Measurements from ENCODE around the gene HSPA14.
"Not testable (repeated sequence)": the region's sequence is repeated elsewhere in the genome, so short reads cannot be mapped to it uniquely, and the experiment has no call there.

HSPA14 gene

GRCh38 chr10:14884082-14884481, 46.0 kb downstream of the HSPA14 start:
- DNase-seq = no peak

- DNase-seq = no peak
Measured at GRCh38 chr10:14889318-14889717, 51.2 kb downstream of the HSPA14 start.

GRCh38 chr10:14891151-14891550, 53.0 kb downstream of the HSPA14 start:
- no peak for DNase-seq

- DNase-seq = peak; percentile 71
Measured at GRCh38 chr10:14904316-14904732, 66.2 kb downstream of the HSPA14 start.

DNA sequence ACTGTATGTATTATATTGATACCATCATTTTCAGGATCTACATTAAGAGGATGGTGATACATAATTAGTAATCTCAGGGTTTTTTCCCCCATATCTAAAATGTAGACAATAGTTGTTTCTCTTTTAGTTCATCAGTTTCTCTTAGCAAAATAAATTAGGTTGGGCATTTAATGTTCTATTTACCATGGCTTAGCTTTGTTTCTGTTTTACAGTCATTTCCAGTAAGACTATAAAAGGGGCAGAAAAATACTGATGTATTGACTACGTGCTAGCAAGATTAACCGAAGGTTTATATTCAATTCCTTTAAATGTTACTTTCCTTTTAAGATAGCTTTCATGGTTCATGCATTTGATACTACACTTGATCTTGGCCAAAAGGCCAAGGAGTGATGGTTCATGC, 66.8 kb downstream of the HSPA14 start:
- no peak for DNase-seq

DNA sequence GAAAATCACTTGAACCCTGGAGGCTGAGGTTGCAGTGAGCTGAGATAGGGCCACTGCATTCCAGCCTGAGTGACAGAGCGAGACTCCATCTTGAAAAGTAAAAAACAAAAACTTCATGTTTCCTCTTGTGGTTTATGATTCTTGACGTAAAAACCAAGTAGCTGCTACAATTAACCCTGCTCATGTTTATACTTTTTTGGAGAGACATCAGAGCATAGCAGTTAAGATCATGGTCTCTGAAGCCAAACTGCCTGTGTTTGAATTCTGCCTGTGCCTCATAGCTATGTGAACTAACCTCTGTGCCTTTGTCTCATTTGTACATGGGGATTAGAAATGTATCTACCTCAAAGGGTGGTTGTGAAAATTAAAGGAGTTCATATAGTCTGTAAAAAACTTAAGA, 67.8 kb downstream of the HSPA14 start:
- DNase-seq = no peak

GRCh38 chr10:14906765-14907164, 68.7 kb downstream of the HSPA14 start:
- no peak for DNase-seq

GRCh38 chr10:14907591-14907990, 69.5 kb downstream of the HSPA14 start:
- not testable (repeated sequence) for DNase-seq

DNA sequence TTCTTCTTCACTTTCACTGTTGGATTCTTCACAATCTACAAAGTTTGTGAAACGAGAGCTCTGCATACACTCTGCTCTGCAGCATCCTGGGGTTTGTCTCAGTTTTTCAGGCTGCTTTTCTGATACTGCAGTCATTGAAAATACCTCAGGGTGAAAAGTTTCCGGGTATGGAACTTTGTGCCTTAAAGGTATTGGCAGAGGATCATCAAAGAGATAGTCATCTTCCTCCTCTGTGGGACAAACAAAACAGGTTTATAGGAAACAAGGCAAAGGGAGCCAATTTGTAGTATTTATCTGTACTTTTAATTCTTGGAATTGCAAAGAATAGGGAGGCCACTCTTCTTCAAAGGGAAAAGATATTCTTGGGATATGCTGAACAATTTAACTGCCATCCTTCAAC, 71.0 kb downstream of the HSPA14 start:
- DNase-seq = no peak

- DNase-seq = no peak
Measured at GRCh38 chr10:14910953-14911352, 72.8 kb downstream of the HSPA14 start.

GRCh38 chr10:14911801-14912200, 73.7 kb downstream of the HSPA14 start:
- no peak for DNase-seq

GRCh38 chr10:14916600-14916999, 78.5 kb downstream of the HSPA14 start:
- DNase-seq = no peak

- DNase-seq = no peak
Measured at GRCh38 chr10:14917827-14918226, 79.7 kb downstream of the HSPA14 start.

- DNase-seq = no peak
Measured at GRCh38 chr10:14918964-14919363, 80.9 kb downstream of the HSPA14 start.
